HEK293 (cell line): ENCODE data around the gene PLAAT5.
"Not testable (repeated sequence)": the region's sequence is repeated elsewhere in the genome, so short reads cannot be mapped to it uniquely, and the experiment has no call there.

Experiments used
- CTCF ChIA-PET: fragments of 350-600 bp; formaldehyde crosslinking; extraction: SDS; loops from one replicate; lab custom pipeline; 2021; ENCODE audit warnings: antibody characterized with exemption; lab: Yijun Ruan, JAX
- POLR2A ChIA-PET: fragments of 300-600 bp; formaldehyde crosslinking; extraction: SDS; loops from one replicate; lab custom pipeline; 2020; ENCODE audit warnings: antibody characterized with exemption, inconsistent platforms; lab: Yijun Ruan, JAX
- H3K27ac ChIP-seq: fragments of 200-500 bp; sonication (Bioruptor generic); 2 replicates; pipeline ENCODE4 v1.5.1; 2014; ENCODE audit warnings: low read depth, low read length, control low read depth, inconsistent platforms; ENCODE audit errors: extremely low read depth
- H3K36me3 ChIP-seq, 2 experiments: fragments of 200-500 bp in 1 of 2; sonication (Bioruptor generic) in 1 of 2; 1 replicate in 1 of 2; 2 replicates in 1 of 2; pipeline ENCODE4 v1.5.1; 2014 to 2017; ENCODE audit warnings: inconsistent platforms in 2 of 2, low read length in 2 of 2; ENCODE audit not compliant: control insufficient read depth in 2 of 2, insufficient read depth in 1 of 2
- H3K4me1 ChIP-seq: fragments of 200-500 bp; sonication (Bioruptor generic); 2 replicates; pipeline ENCODE4 v1.5.1; 2014; ENCODE audit warnings: mild to moderate bottlenecking, low read length, inconsistent platforms; ENCODE audit not compliant: control insufficient read depth, insufficient read depth
- H3K4me3 ChIP-seq: 2 replicates; pipeline ENCODE4 v1.5.1; 2011; ENCODE audit warnings: low read depth, mild to moderate bottlenecking, control low read depth, low read length, moderate library complexity
- H3K9me3 ChIP-seq: fragments of 200-500 bp; sonication (Bioruptor generic); 2 replicates; pipeline ENCODE4 v1.5.1; 2014; ENCODE audit warnings: low read depth, low read length, inconsistent platforms; ENCODE audit not compliant: control insufficient read depth, insufficient read depth
- BCL11A ChIP-seq: fragments of 450-650 bp; formaldehyde crosslinking; IDR thresholded peaks from 2 replicates; pipeline ENCODE4 v1.5.1; 2016; ENCODE audit warnings: low read depth, missing biosample characterization, missing genetic modification characterization
- HOXA7 ChIP-seq: sonication (generic); formaldehyde crosslinking; IDR thresholded peaks from 2 replicates; pipeline ENCODE4 v1.8.1; 2022; ENCODE audit warnings: missing genetic modification reagents, borderline replicate concordance
- KLF1 ChIP-seq: fragments of 450-650 bp; formaldehyde crosslinking; IDR thresholded peaks from 2 replicates; pipeline ENCODE4 v1.5.1; 2016; ENCODE audit warnings: missing biosample characterization, missing genetic modification characterization
- KLF10 ChIP-seq: fragments of 450-650 bp; IDR thresholded peaks from 2 replicates; pipeline ENCODE4 v1.5.1; 2018; ENCODE audit warnings: missing biosample characterization, mild to moderate bottlenecking, missing genetic modification characterization
- KLF7 ChIP-seq: fragments of 450-650 bp; formaldehyde crosslinking; IDR thresholded peaks from 2 replicates; pipeline ENCODE4 v1.5.1; 2016; ENCODE audit warnings: missing biosample characterization, missing genetic modification characterization, borderline replicate concordance
- MYNN ChIP-seq: fragments of 450-650 bp; formaldehyde crosslinking; IDR thresholded peaks from 2 replicates; pipeline ENCODE4 v1.5.1; 2016; ENCODE audit warnings: missing biosample characterization, missing genetic modification characterization, borderline replicate concordance
- SP2 ChIP-seq: fragments of 450-650 bp; formaldehyde crosslinking; IDR thresholded peaks from 2 replicates; pipeline ENCODE4 v1.5.1; 2016; ENCODE audit warnings: missing biosample characterization, missing genetic modification characterization
- YY2 ChIP-seq: fragments of 450-650 bp; formaldehyde crosslinking; IDR thresholded peaks from 2 replicates; pipeline ENCODE4 v1.5.1; 2016; ENCODE audit warnings: missing biosample characterization, missing genetic modification characterization
- ZBTB11 ChIP-seq: fragments of 450-650 bp; formaldehyde crosslinking; conservative IDR thresholded peaks from 2 replicates; pipeline ENCODE4 v1.5.1; 2016; ENCODE audit warnings: low read depth, missing biosample characterization, missing genetic modification characterization
- ZFP69B ChIP-seq: fragments of 450-650 bp; formaldehyde crosslinking; IDR thresholded peaks from 2 replicates; pipeline ENCODE4 v1.5.1; 2016; ENCODE audit warnings: missing biosample characterization, missing genetic modification characterization
- ZNF16 ChIP-seq: fragments of 450-650 bp; formaldehyde crosslinking; IDR thresholded peaks from 2 replicates; pipeline ENCODE4 v1.5.1; 2016; ENCODE audit warnings: low read depth, missing biosample characterization, missing genetic modification characterization
- ZNF341 ChIP-seq: fragments of 450-650 bp; formaldehyde crosslinking; IDR thresholded peaks from 2 replicates; pipeline ENCODE4; 2016; ENCODE audit warnings: low read depth, missing biosample characterization, missing genetic modification characterization
- ZNF354C ChIP-seq: fragments of 450-650 bp; formaldehyde crosslinking; IDR thresholded peaks from 2 replicates; pipeline ENCODE4 v1.5.1; 2016; ENCODE audit warnings: missing biosample characterization, missing genetic modification characterization, low read depth, borderline replicate concordance
- ZNF37A ChIP-seq: fragments of 450-650 bp; IDR thresholded peaks from 2 replicates; pipeline ENCODE4 v1.5.1; 2018; ENCODE audit warnings: missing biosample characterization, missing genetic modification characterization
- ZNF391 ChIP-seq: fragments of 450-650 bp; formaldehyde crosslinking; IDR thresholded peaks from 2 replicates; pipeline ENCODE4 v1.5.1; 2016; ENCODE audit warnings: low read depth, missing biosample characterization, missing genetic modification characterization, borderline replicate concordance
- ZNF394 ChIP-seq: fragments of 450-650 bp; formaldehyde crosslinking; IDR thresholded peaks from 2 replicates; pipeline ENCODE4 v1.5.1; 2016; ENCODE audit warnings: missing biosample characterization, missing genetic modification characterization, mild to moderate bottlenecking, moderate library complexity, borderline replicate concordance
- ZNF416 ChIP-seq: fragments of 450-650 bp; formaldehyde crosslinking; IDR thresholded peaks from 2 replicates; pipeline ENCODE4 v1.5.1; 2016; ENCODE audit warnings: missing biosample characterization, missing genetic modification characterization
- ZNF521 ChIP-seq: fragments of 450-650 bp; formaldehyde crosslinking; IDR thresholded peaks from 2 replicates; pipeline ENCODE4 v1.5.1; 2017; ENCODE audit warnings: missing biosample characterization, mild to moderate bottlenecking, missing genetic modification characterization
- ZNF610 ChIP-seq: fragments of 450-650 bp; formaldehyde crosslinking; IDR thresholded peaks from 2 replicates; pipeline ENCODE4 v1.5.1; 2016; ENCODE audit warnings: missing biosample characterization, missing genetic modification characterization, borderline replicate concordance
- ZNF639 ChIP-seq: fragments of 450-650 bp; formaldehyde crosslinking; IDR thresholded peaks from 2 replicates; pipeline ENCODE4 v1.5.1; 2016; ENCODE audit warnings: missing biosample characterization, missing genetic modification characterization
- ZNF645 ChIP-seq: fragments of 450-650 bp; formaldehyde crosslinking; IDR thresholded peaks from 2 replicates; pipeline ENCODE4; 2016; ENCODE audit warnings: missing biosample characterization, missing genetic modification characterization
- ZNF76 ChIP-seq: fragments of 450-650 bp; formaldehyde crosslinking; IDR thresholded peaks from 2 replicates; pipeline ENCODE4; 2016; ENCODE audit warnings: low read depth, missing biosample characterization, missing genetic modification characterization, borderline replicate concordance
- ZNF843 ChIP-seq: fragments of 450-650 bp; formaldehyde crosslinking; IDR thresholded peaks from 2 replicates; pipeline ENCODE4 v1.5.1; 2016; ENCODE audit warnings: missing biosample characterization, missing genetic modification characterization
- ZSCAN30 ChIP-seq: fragments of 450-650 bp; IDR thresholded peaks from 2 replicates; pipeline ENCODE4 v1.5.1; 2018; ENCODE audit warnings: missing biosample characterization, mild to moderate bottlenecking, missing genetic modification characterization, moderate library complexity
- ZSCAN4 ChIP-seq: fragments of 450-650 bp; formaldehyde crosslinking; IDR thresholded peaks from 2 replicates; pipeline ENCODE4 v1.5.1; 2017; ENCODE audit warnings: missing biosample characterization, missing genetic modification characterization

The PLAAT5 gene

DNA sequence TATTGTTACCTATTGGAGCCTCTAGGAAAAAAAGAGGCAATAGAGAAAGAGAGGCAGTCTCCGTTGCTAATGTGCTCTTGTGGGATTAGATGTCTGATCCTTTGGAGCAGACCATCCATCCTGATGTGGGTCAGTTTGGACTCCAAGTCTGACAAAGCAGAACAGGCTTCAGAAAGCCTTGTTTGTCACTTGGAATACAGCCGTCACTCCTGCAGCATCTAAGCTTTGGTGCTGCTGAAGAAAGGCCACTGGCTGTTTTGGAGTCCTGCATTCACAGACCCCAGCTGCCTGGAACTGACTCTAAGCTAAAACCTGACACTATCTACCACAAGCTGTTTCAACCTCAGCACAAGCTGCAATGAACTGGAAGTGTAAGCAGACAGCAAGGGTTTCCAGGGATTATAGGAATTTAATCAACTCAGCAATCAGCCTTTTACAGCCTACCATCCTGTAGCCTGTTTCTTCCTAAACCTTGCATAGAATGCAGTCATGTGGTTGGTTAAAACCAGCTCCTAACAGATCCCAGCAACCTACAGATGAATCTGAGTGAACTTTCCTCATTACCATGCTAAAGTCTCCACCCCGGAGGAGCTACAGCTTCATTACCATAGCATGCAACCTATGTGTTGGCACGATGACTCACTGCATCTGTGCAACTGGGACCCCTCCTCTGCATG is 42.0 kb upstream of the PLAAT5 start:
- no peaks in the 10 kb centered on the region for H3K4me1 ChIP-seq
- H3K36me3 ChIP-seq = no peaks in the 10 kb centered on the region
- no peak overlapping the region for H3K27ac ChIP-seq
- no peak overlapping the region for H3K4me3 ChIP-seq
- no peak for TF ChIP-seq KLF10 (tag by site-specific recombination)
- no peak for TF ChIP-seq ZSCAN4 (tag by site-specific recombination)
- no peak for TF ChIP-seq HOXA7 (CRISPR knock-in tag)
- no peak for TF ChIP-seq ZNF843 (tag by site-specific recombination)
- no peak for TF ChIP-seq ZFP69B
- TF ChIP-seq ZNF341 (tag by site-specific recombination) = no peak
- TF ChIP-seq ZNF645 (tag by site-specific recombination) = no peak
- no peak for TF ChIP-seq ZNF76 (tag by site-specific recombination)
- TF ChIP-seq ZNF521 = no peak
- TF ChIP-seq ZSCAN30 (tag by site-specific recombination) = no peak
- no peak for TF ChIP-seq ZNF610 (tag by site-specific recombination)
- TF ChIP-seq BCL11A (tag by site-specific recombination) = no peak
- no peak for TF ChIP-seq ZBTB11 (tag by site-specific recombination)
- TF ChIP-seq KLF1 (tag by site-specific recombination) = no peak
- no peak for TF ChIP-seq SP2 (tag by site-specific recombination)
- TF ChIP-seq ZNF37A (tag by site-specific recombination) = no peak
- no peak for TF ChIP-seq ZNF354C (tag by site-specific recombination)
- no peak for TF ChIP-seq ZNF416
- no peak for TF ChIP-seq ZNF16
- no peak for TF ChIP-seq KLF7
- POLR2A ChIA-PET = no interaction called here
- H3K9me3 ChIP-seq = no peaks in the 10 kb centered on the region
- CTCF ChIA-PET = interaction anchor here (0.6 to 2.4 kb wide), 3 partner anchors 53 to 320 kb away, joined by 3 to 9 read pairs (median 4); no protein-coding TSS in a partner anchor

GRCh38 chr11:63532117-63532516 is 41.1 kb upstream of the PLAAT5 start:
- no peak overlapping the region for H3K4me3 ChIP-seq
- ChIA-PET POLR2A (no interaction called here), CTCF (interaction anchor here (0.6 to 2.4 kb wide), 2 partner anchors 52 to 107 kb away, joined by 4 to 9 read pairs; no protein-coding TSS in a partner anchor)
- H3K9me3 ChIP-seq = no peaks in the 10 kb centered on the region
- H3K4me1 ChIP-seq = no peaks in the 10 kb centered on the region
- H3K36me3 ChIP-seq = no peaks in the 10 kb centered on the region
- H3K27ac ChIP-seq = no peak overlapping the region
- TF ChIP-seq YY2 (tag by site-specific recombination) = no peak
- no peak for TF ChIP-seq MYNN (tag by site-specific recombination)
- no peak for TF ChIP-seq ZNF639
- TF ChIP-seq ZNF391 (tag by site-specific recombination) = no peak
- TF ChIP-seq ZNF394 = no peak

GRCh38 chr11:63531074-63531792 is 40.3 kb upstream of the PLAAT5 start:
- H3K9me3 ChIP-seq, H3K4me1 ChIP-seq, H3K36me3 ChIP-seq, H3K4me3 ChIP-seq, H3K27ac ChIP-seq, CTCF ChIA-PET, POLR2A ChIA-PET: not testable (repeated sequence)
